NB4 (cell line): ENCODE measurements around the gene BCL2.

ENCODE experiments used
- DNase-seq: peaks from one replicate; pipeline ENCODE4 v3.0.0; 2010; ENCODE audit warnings: low read depth
- H3K4me3 ChIP-seq: one replicate; pipeline ENCODE4 v1.5.1; 2011; ENCODE audit warnings: mild to moderate bottlenecking, low read depth, low read length, moderate library complexity
- MYC ChIP-seq: IDR thresholded peaks from 2 replicates; pipeline ENCODE4 v1.6.1; 2011; ENCODE audit warnings: low read depth, low read length
- POLR2A ChIP-seq: IDR thresholded peaks from 2 replicates; pipeline ENCODE4 v1.6.1; 2011; ENCODE audit warnings: mild to moderate bottlenecking; ENCODE audit not compliant: insufficient read length; ENCODE audit errors: extremely low read depth
- TF ChIP-seq, protein P1 (sequence below): IDR thresholded peaks from 2 replicates; pipeline ENCODE4 v1.6.1; 2011; ENCODE audit warnings: low read depth, low read length
- TF ChIP-seq, protein P2 (sequence below): IDR thresholded peaks from one replicate; pipeline ENCODE4 v1.5.1; 2012; ENCODE audit warnings: low read depth, low read length

BCL2 gene

DNA sequence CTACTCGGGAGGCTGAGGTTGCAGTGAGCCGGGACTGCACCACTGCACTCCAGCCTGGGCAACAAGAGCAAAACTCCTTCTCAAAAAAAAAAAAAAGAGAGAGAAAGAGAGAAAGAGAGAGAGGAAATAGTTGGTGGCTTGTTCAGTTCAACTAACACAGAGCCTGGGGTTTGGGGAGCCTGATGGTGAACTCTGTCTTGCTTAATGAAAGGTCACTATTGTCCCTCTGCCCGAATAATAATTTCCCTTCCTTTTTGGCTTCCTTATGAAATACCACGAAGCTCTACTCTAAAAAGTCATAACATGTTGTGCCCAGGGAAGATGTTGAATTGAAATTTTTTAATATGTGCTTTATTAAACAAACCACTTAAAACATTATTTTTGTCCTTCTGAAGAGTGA, 17.3 kb downstream of the BCL2 start:
- TF ChIP-seq, protein P1, sequence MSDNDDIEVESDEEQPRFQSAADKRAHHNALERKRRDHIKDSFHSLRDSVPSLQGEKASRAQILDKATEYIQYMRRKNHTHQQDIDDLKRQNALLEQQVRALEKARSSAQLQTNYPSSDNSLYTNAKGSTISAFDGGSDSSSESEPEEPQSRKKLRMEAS = no peak
- no peak overlapping the region for H3K4me3 ChIP-seq
- DNase-seq = no peak

DNA sequence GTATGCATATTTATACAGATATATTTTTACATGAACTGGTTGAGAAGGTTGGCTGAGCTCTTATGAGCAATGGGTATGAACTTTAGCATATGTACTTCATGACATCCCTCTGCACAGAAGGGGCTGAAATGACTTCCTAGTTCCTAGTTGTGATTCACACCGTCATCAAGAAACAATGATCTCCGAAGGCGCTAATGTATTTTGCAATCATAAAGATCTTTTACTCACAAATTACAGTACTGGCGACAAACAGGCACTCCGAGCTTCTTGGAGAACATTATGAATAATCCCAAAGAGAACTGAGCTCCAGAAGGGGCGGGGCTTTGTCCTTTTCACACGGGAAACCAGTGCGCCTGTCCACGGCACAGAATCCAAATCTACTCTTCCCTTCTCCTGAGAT, 18.1 kb downstream of the BCL2 start:
- DNase-seq = peak; percentile 37
- TF ChIP-seq MYC = no peak
- TF ChIP-seq, protein P2, sequence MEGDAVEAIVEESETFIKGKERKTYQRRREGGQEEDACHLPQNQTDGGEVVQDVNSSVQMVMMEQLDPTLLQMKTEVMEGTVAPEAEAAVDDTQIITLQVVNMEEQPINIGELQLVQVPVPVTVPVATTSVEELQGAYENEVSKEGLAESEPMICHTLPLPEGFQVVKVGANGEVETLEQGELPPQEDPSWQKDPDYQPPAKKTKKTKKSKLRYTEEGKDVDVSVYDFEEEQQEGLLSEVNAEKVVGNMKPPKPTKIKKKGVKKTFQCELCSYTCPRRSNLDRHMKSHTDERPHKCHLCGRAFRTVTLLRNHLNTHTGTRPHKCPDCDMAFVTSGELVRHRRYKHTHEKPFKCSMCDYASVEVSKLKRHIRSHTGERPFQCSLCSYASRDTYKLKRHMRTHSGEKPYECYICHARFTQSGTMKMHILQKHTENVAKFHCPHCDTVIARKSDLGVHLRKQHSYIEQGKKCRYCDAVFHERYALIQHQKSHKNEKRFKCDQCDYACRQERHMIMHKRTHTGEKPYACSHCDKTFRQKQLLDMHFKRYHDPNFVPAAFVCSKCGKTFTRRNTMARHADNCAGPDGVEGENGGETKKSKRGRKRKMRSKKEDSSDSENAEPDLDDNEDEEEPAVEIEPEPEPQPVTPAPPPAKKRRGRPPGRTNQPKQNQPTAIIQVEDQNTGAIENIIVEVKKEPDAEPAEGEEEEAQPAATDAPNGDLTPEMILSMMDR = no peak
- TF ChIP-seq, protein P1 = no peak
- no peak for TF ChIP-seq POLR2A
- no peak overlapping the region for H3K4me3 ChIP-seq

DNA sequence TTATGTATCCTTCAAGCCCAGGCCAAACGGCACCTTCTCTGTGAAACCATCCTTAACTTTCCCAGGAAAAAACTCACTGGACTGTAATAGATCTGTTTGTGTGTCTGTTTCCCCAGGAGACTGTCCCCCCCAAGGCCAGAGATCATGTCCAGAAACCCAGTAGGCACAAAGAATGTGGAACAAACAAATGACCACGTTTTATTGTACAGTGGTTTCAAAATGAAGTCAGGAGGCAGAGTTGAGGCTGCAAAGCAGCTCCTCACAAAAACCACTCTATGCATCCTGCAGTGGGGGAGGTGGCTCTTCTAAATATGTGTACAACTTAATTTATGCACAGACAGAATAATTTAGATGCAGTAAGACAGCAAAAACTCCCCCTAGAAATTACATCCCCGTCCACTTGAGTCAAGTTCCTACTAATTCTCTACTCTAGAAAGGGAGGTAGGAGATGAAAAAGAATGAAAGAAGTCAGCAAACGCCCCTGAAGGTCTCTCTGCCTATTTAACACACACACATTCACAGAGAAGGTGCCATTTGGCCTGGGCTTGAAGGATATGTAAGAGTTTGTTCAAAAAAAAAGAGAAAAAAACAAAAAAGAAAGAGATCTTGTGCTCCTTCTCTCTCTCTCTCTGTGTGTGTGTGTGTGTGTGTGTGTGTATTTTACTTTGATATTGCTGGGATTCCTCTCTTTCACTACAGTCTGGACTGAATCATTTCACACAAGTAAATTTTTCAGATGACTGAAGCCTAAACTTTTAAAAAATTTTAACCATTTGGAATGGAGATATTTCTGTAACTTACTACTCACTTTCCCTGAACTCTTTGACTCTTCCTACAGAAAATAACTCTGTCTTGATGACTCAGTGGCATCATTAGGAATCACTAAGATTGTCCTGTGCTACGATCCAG, 19.5 kb downstream of the BCL2 start:
- DNase-seq = no peak
- no peak overlapping the region for H3K4me3 ChIP-seq
- TF ChIP-seq, protein P2 = no peak
- TF ChIP-seq POLR2A (no peak), MYC (no peak)
- TF ChIP-seq, protein P1 = no peak

DNA sequence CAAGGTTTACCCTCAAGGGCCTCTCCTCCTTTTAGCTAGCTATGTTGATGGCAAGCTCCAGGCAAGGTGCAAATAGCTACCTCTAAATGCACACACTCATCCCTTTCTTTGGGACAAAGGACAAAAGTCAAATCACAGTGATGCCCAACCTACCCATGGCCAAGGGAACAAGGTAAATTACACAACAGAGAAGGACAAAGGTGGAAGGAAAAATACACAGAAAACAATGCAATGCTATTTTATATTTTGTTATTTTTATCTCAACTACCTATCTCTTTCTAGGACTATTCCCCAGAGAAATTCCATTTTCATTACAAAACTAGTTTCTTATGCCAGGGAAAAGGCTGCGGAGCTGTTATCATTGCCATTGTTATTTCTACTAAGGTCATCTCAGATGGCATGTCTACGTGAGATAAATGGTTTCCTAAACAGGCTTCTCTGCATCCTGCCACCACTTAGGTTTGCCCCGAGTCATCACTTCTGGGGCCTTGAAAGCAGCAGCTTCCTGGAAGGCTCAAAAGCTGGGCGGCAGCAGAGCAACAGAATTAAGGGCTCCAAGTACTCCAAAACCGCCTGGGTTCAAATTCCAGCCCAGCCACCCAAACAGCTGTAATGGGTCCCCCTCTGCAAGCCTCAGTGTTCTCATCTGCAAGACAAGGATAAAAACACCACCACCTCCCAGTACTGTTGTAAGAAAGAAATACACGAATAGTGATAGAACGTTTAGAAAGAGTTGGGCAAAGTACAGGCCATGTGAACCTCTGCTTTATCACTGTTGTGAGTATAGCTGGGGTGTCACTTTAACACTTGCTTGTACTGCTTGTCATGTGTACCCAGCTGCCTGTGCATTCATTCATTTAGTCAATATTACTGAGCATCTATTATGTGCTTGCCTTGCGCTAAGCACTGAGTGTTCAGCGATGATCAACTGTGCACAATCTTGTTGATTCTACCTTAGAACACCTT, 20.9 kb downstream of the BCL2 start:
- TF ChIP-seq, protein P2 = no peak
- TF ChIP-seq MYC (no peak), POLR2A (no peak)
- TF ChIP-seq, protein P1 = no peak
- DNase-seq = no peak

DNA sequence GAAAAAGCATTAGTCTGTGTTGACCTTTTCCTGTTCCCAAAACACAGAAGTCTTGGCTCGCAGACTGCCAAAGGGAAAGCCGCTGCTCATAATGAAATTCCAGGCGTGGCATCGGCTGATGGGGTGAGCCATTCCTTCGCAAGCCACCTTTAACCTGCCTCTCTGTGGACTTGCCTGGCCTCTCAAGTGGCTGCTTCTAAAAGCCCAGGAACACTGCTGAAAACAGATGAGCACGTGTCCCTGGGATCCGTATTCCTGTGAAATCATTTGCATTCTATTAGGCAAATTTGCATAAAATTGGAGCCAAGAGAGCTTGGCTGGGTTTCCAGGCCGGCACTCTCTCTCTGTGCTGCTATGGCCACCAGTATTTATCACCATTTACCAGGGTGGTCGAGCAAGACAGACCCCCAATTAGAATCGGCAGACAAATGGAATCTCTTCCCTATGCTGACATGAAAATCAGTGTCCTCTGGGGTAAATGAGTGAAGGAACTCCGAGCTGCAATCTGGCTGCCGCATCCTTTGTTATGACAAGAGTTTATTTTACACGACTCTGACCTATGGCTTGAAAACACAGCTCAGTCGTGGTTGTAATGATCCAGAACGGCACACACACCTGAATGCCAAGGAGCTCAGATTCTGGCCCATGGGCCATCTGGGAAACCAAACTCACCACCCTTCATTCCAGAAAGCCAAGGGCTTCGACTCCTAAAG, 21.7 kb downstream of the BCL2 start:
- H3K4me3 ChIP-seq = no peak overlapping the region
- no peak for DNase-seq
- TF ChIP-seq, protein P1 = no peak
- TF ChIP-seq, protein P2 = no peak
- no peak for TF ChIP-seq MYC
- no peak for TF ChIP-seq POLR2A

More for the DNA sequence above, 20.9 kb downstream of the BCL2 start:
- no peak overlapping the region for H3K4me3 ChIP-seq
